MM.1S (cell line): ENCODE results near the gene COQ2.

Source experiments
- CTCF ChIP-seq: fragments of 300-600 bp; sonication (generic); IDR thresholded peaks from 2 replicates; pipeline ENCODE4 v1.5.1; 2016; ENCODE audit warnings: antibody characterized with exemption, low read length, mixed read lengths
- EZH2 ChIP-seq: fragments of 300-600 bp; sonication (generic); optimal IDR thresholded peaks from 2 replicates; pipeline ENCODE3; 2017; ENCODE audit warnings: low read depth, mild to moderate bottlenecking, antibody characterized with exemption, low read length, mixed read lengths
- EZH2phosphoT487 ChIP-seq: fragments of 300-600 bp; sonication (generic); IDR thresholded peaks from 2 replicates; pipeline ENCODE4 v1.6.1; 2018; ENCODE audit warnings: antibody characterized with exemption, low read length

- TF ChIP-seq CTCF, result peak; percentile 60
- no peak for TF ChIP-seq EZH2
- no peak for TF ChIP-seq EZH2phosphoT487
These were observed 44.1 kb upstream of the COQ2 start for GRCh38 chr4:83328521-83329187.
